Adrenal gland (tissue), 5 donors: Measurements from ENCODE around the gene FAM90A26.

Experiments
- POLR2A ChIP-seq, 2 donors: fragments of 450-650 bp; IDR thresholded peaks; one replicate each; pipeline ENCODE4 v1.6.1; 2017; ENCODE audit warnings: antibody characterized with exemption in 2 of 2, mild to moderate bottlenecking in 2 of 2, moderate library complexity in 1 of 2
- TF ChIP-seq, protein P1 (sequence below), 6 experiments: fragments of 450-650 bp in 4 of 6; fragments of 200-600 bp in 2 of 6; sonication (generic) in 1 of 6; IDR thresholded peaks; 1 replicate in 5 of 6; 2 replicates in 1 of 6; pipeline versions ENCODE4 v1.5.1 to v1.8.0; 2016 to 2021; ENCODE audit warnings: antibody characterized with exemption in 6 of 6, mild to moderate bottlenecking in 2 of 6, moderate library complexity in 1 of 6
- donor health status: DM: no; HTN: no; CAD: no.

DNA sequence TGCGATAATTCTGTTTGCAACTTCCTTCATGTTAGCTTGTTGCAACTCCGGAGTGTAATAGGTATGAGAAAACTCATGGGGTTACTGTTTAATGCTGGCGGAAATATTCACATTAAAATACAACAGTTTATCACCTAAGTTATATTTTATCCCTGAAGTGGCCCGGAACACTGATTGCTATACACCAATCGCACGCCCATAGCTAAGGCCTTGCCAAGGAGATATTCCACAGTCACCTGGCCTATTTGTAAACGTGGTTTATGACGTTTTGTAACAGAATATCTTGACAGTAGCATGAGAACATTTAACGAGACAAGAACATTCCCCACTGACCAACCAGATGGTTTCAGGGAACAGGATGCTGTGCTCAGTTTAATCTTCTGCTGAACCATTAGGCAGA is 23.2 kb upstream of the FAM90A26 start:
- TF ChIP-seq, protein P1, sequence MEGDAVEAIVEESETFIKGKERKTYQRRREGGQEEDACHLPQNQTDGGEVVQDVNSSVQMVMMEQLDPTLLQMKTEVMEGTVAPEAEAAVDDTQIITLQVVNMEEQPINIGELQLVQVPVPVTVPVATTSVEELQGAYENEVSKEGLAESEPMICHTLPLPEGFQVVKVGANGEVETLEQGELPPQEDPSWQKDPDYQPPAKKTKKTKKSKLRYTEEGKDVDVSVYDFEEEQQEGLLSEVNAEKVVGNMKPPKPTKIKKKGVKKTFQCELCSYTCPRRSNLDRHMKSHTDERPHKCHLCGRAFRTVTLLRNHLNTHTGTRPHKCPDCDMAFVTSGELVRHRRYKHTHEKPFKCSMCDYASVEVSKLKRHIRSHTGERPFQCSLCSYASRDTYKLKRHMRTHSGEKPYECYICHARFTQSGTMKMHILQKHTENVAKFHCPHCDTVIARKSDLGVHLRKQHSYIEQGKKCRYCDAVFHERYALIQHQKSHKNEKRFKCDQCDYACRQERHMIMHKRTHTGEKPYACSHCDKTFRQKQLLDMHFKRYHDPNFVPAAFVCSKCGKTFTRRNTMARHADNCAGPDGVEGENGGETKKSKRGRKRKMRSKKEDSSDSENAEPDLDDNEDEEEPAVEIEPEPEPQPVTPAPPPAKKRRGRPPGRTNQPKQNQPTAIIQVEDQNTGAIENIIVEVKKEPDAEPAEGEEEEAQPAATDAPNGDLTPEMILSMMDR (IDR thresholded peaks at IDR 0.05): no peak
- no peak for TF ChIP-seq POLR2A (IDR thresholded peaks at IDR 0.05)
